KMS-11 (cell line): ENCODE measurements around the gene PLEKHF1.

ENCODE experiments used
- H2AFZ ChIP-seq: fragments of 200-600 bp; sonication (generic); 2 replicates; pipeline ENCODE4 v1.6.1; 2016; ENCODE audit warnings: antibody characterized with exemption, mixed run types, low read depth
- H3K27ac ChIP-seq: fragments of 200-600 bp; sonication (generic); 2 replicates; pipeline ENCODE4 v1.6.1; 2016; ENCODE audit warnings: mild to moderate bottlenecking, mixed run types
- H3K27me3 ChIP-seq: fragments of 200-600 bp; sonication (generic); 2 replicates; pipeline ENCODE4 v1.6.1; 2017; ENCODE audit warnings: mild to moderate bottlenecking, low read depth, mixed run types, moderate library complexity; ENCODE audit not compliant: insufficient read depth
- H3K36me3 ChIP-seq: fragments of 200-600 bp; sonication (generic); 2 replicates; pipeline ENCODE4 v1.6.1; 2017; ENCODE audit warnings: mild to moderate bottlenecking, mixed run types; ENCODE audit not compliant: insufficient read depth
- H3K4me1 ChIP-seq: fragments of 200-600 bp; sonication (generic); 2 replicates; pipeline ENCODE4 v1.6.1; 2016; ENCODE audit warnings: mild to moderate bottlenecking, low read depth, mixed run types; ENCODE audit not compliant: poor library complexity, severe bottlenecking
- H3K4me2 ChIP-seq: fragments of 200-600 bp; sonication (generic); 2 replicates; pipeline ENCODE4 v1.7.0; 2016; ENCODE audit warnings: mild to moderate bottlenecking, mixed run types
- H3K4me3 ChIP-seq: fragments of 200-600 bp; sonication (generic); IDR thresholded peaks from 2 replicates; pipeline ENCODE4 v1.6.1; 2017; ENCODE audit warnings: low read depth, low read length, mixed read lengths; ENCODE audit not compliant: insufficient read depth
- H3K79me2 ChIP-seq: fragments of 200-600 bp; sonication (generic); 2 replicates; pipeline ENCODE4 v1.6.1; 2016; ENCODE audit warnings: low read depth, mixed run types; ENCODE audit not compliant: insufficient read depth
- H3K9ac ChIP-seq: fragments of 200-600 bp; sonication (generic); 2 replicates; pipeline ENCODE4 v1.6.1; 2016; ENCODE audit warnings: mild to moderate bottlenecking, mixed run types
- H4K20me1 ChIP-seq: fragments of 200-600 bp; sonication (generic); 2 replicates; pipeline ENCODE4 v1.6.1; 2016; ENCODE audit warnings: mild to moderate bottlenecking, mixed run types; ENCODE audit not compliant: insufficient read depth
- CTCF ChIP-seq: fragments of 200-600 bp; sonication (generic); conservative IDR thresholded peaks from 2 replicates; pipeline ENCODE4 v1.6.1; 2017; ENCODE audit warnings: low read depth, mild to moderate bottlenecking, antibody characterized with exemption, low read length, moderate library complexity, mixed read lengths

PLEKHF1 gene

GRCh38 chr19:29702161-29702962 is 37.1 kb downstream of the PLEKHF1 start:
- Histone ChIP-seq H3K9ac (no peak overlapping the region), H3K4me2 (no peak overlapping the region), H3K4me3 (no peak overlapping the region), H3K27ac (no peak overlapping the region), H3K36me3 (no peaks in the 10 kb centered on the region), H3K27me3 (no peaks in the 10 kb centered on the region), H3K4me1 (no peaks in the 10 kb centered on the region), H3K79me2 (no peaks in the 10 kb centered on the region), H4K20me1 (no peaks in the 10 kb centered on the region), H2AFZ (no peak overlapping the region)
- TF ChIP-seq CTCF: no peak

- TF ChIP-seq CTCF: no peak
- H3K36me3 ChIP-seq: no peaks in the 10 kb centered on the region
- H3K27me3 ChIP-seq: no peaks in the 10 kb centered on the region
- H4K20me1 ChIP-seq: no peaks in the 10 kb centered on the region
- no peaks in the 10 kb centered on the region for H3K79me2 ChIP-seq
- H3K4me1 ChIP-seq: no peaks in the 10 kb centered on the region
- no peak overlapping the region for H2AFZ ChIP-seq
- H3K4me2 ChIP-seq: no peak overlapping the region
- no peak overlapping the region for H3K4me3 ChIP-seq
- no peak overlapping the region for H3K27ac ChIP-seq
- H3K9ac ChIP-seq: no peak overlapping the region
These were observed 37.7 kb downstream of the PLEKHF1 start for GRCh38 chr19:29702963-29703320.

- no peaks in the 10 kb centered on the region for H3K27me3 ChIP-seq
- no peak overlapping the region for H3K9ac ChIP-seq
- H3K4me1 ChIP-seq: no peaks in the 10 kb centered on the region
- no peak overlapping the region for H3K4me2 ChIP-seq
- H3K36me3 ChIP-seq: no peaks in the 10 kb centered on the region
- H2AFZ ChIP-seq: no peak overlapping the region
- no peak for TF ChIP-seq CTCF
- no peaks in the 10 kb centered on the region for H4K20me1 ChIP-seq
- no peak overlapping the region for H3K4me3 ChIP-seq
- H3K79me2 ChIP-seq: no peaks in the 10 kb centered on the region
- H3K27ac ChIP-seq: no peak overlapping the region
These were observed 39.6 kb downstream of the PLEKHF1 start for GRCh38 chr19:29704562-29705558.

- no peaks in the 10 kb centered on the region for H3K4me1 ChIP-seq
These were observed 40.4 kb downstream of the PLEKHF1 start for GRCh38 chr19:29705706-29706105.

More at GRCh38 chr19:29705706-29706105, 40.4 kb downstream of the PLEKHF1 start:
- Histone ChIP-seq H3K27ac (no peak overlapping the region), H4K20me1 (no peaks in the 10 kb centered on the region), H3K36me3 (no peaks in the 10 kb centered on the region), H3K79me2 (no peaks in the 10 kb centered on the region), H3K27me3 (no peaks in the 10 kb centered on the region), H2AFZ (no peak overlapping the region), H3K4me2 (no peak overlapping the region), H3K4me3 (no peak overlapping the region), H3K9ac (no peak overlapping the region)
- TF ChIP-seq CTCF: no peak
